Measurements from ENCODE around the gene WNT9B.

GRCh38 chr17:46930051-46930450 is 78.7 kb downstream of the WNT9B start:
- no peak for TF ChIP-seq EZH2 (IDR thresholded peaks at IDR 0.05; ENCODE audit: low read depth, unreplicated experiment)
- no peak for TF ChIP-seq CTCF (conservative IDR thresholded peaks at IDR 0.05; ENCODE audit: low read depth in 2 of 2)
- TF ChIP-seq EZH2phosphoT487 (IDR thresholded peaks at IDR 0.05; ENCODE audit: unreplicated experiment): no peak
- no peak for TF ChIP-seq ZNF331 (CRISPR knock-in tag; IDR thresholded peaks at IDR 0.05; ENCODE audit: low read depth)
- no peak for TF ChIP-seq POLR2AphosphoS5 (IDR thresholded peaks at IDR 0.05; ENCODE audit: low read depth)

All from GM23338 (cell line).